Peyer's patch (tissue), 4 donors: Measurements from ENCODE around the gene MCF2.

ENCODE experiments used
- CTCF ChIP-seq, 6 experiments: fragments of 450-650 bp in 4 of 6; fragments of 200-600 bp in 2 of 6; sonication (generic) in 1 of 6; IDR thresholded peaks; one replicate each; pipeline ENCODE4 v1.5.1; 2017 to 2019; ENCODE audit warnings: antibody characterized with exemption in 6 of 6, mild to moderate bottlenecking in 3 of 6, moderate library complexity in 1 of 6
- POLR2A ChIP-seq, 2 donors: fragments of 450-650 bp; IDR thresholded peaks; one replicate each; pipeline ENCODE4 v1.5.1; 2017; ENCODE audit warnings: antibody characterized with exemption in 2 of 2, mild to moderate bottlenecking in 2 of 2, moderate library complexity in 2 of 2

GRCh38 chrX:139542652-139543051, 165.3 kb downstream of the MCF2 start:
- no peak for TF ChIP-seq CTCF (IDR thresholded peaks at IDR 0.05)
- TF ChIP-seq POLR2A (IDR thresholded peaks at IDR 0.05): no peak
